H9 (cell line): Measurements from ENCODE around the gene FOXR1. TPM values are rescaled to one million over a fixed set of nuclear protein-coding genes. Genes with fewer than 3 reads are reported as not detected.

ENCODE experiments used
- DNase-seq: peaks from one replicate; pipeline ENCODE4 v3.0.0-alpha.2; 2017
- H2AFZ ChIP-seq: one replicate; pipeline ENCODE4 v1.6.1; 2013; ENCODE audit warnings: mild to moderate bottlenecking, low read length, control low read depth, moderate library complexity
- H2AK5ac ChIP-seq: 2 replicates; pipeline ENCODE4 v1.6.1; 2013; ENCODE audit warnings: low read length, control low read depth, mixed read lengths; ENCODE audit not compliant: insufficient read length
- H2BK120ac ChIP-seq: one replicate; pipeline ENCODE4 v1.6.1; 2013; ENCODE audit warnings: low read depth, mild to moderate bottlenecking, low read length, control low read depth, inconsistent platforms; ENCODE audit not compliant: poor library complexity, severe bottlenecking
- H2BK12ac ChIP-seq: 2 replicates; pipeline ENCODE4 v1.6.1; 2013; ENCODE audit warnings: low read length, control low read depth, mixed read lengths, low read depth; ENCODE audit not compliant: insufficient read length
- H2BK15ac ChIP-seq: 2 replicates; pipeline ENCODE4 v1.6.1; 2013; ENCODE audit warnings: low read depth, low read length, control low read depth
- H2BK20ac ChIP-seq: one replicate; pipeline ENCODE4 v1.6.1; 2013; ENCODE audit warnings: low read depth, mild to moderate bottlenecking, low read length, control low read depth, inconsistent platforms; ENCODE audit not compliant: poor library complexity, severe bottlenecking
- H2BK5ac ChIP-seq: 2 replicates; pipeline ENCODE4 v1.6.1; 2013; ENCODE audit warnings: low read length, control low read depth, mixed read lengths; ENCODE audit not compliant: insufficient read length
- H3K14ac ChIP-seq: 2 replicates; pipeline ENCODE4 v1.6.1; 2013; ENCODE audit warnings: low read length, control low read depth; ENCODE audit not compliant: insufficient read depth
- H3K18ac ChIP-seq: 2 replicates; pipeline ENCODE4 v1.6.1; 2013; ENCODE audit warnings: low read depth, mild to moderate bottlenecking, mixed read lengths, low read length, control low read depth; ENCODE audit not compliant: insufficient read length
- H3K23ac ChIP-seq: 2 replicates; pipeline ENCODE4 v1.6.1; 2013; ENCODE audit warnings: low read length, control low read depth, mixed read lengths, low read depth; ENCODE audit not compliant: insufficient read length
- H3K23me2 ChIP-seq: 2 replicates; pipeline ENCODE4 v1.6.1; 2013; ENCODE audit warnings: low read depth, mild to moderate bottlenecking, mixed read lengths, low read length, control low read depth; ENCODE audit not compliant: insufficient read length, poor library complexity, severe bottlenecking
- H3K27ac ChIP-seq: 2 replicates; pipeline ENCODE4 v1.5.1; 2013; ENCODE audit warnings: low read length, control low read depth, mixed read lengths, low read depth; ENCODE audit not compliant: insufficient read length
- H3K27me3 ChIP-seq: 2 replicates; pipeline ENCODE4 v1.6.1; 2013; ENCODE audit warnings: low read length, control low read depth, inconsistent platforms; ENCODE audit not compliant: insufficient read depth
- H3K4ac ChIP-seq: 2 replicates; pipeline ENCODE4 v1.6.1; 2013; ENCODE audit warnings: low read depth, mild to moderate bottlenecking, control low read depth, inconsistent platforms, low read length, moderate library complexity
- H3K4me1 ChIP-seq: 2 replicates; pipeline ENCODE4 v1.6.1; 2013; ENCODE audit warnings: low read length, control low read depth, inconsistent platforms; ENCODE audit not compliant: insufficient read depth
- H3K4me2 ChIP-seq: 2 replicates; pipeline ENCODE4 v1.6.1; 2013; ENCODE audit warnings: low read length, control low read depth, mixed read lengths; ENCODE audit not compliant: insufficient read length, insufficient read depth
- H3K56ac ChIP-seq: 2 replicates; pipeline ENCODE4 v1.6.1; 2013; ENCODE audit warnings: low read depth, mild to moderate bottlenecking, mixed read lengths, low read length, control low read depth; ENCODE audit not compliant: insufficient read length
- H3K79me1 ChIP-seq: 2 replicates; pipeline ENCODE4 v1.6.1; 2013; ENCODE audit warnings: low read depth, mild to moderate bottlenecking, moderate library complexity, low read length, control low read depth, inconsistent platforms; ENCODE audit not compliant: insufficient read depth, poor library complexity, severe bottlenecking
- H3K79me2 ChIP-seq: 2 replicates; pipeline ENCODE4 v1.6.1; 2013; ENCODE audit warnings: low read length, control low read depth, inconsistent platforms; ENCODE audit not compliant: insufficient read depth
- H3K9ac ChIP-seq: 2 replicates; pipeline ENCODE4 v1.6.1; 2013; ENCODE audit warnings: low read length, control low read depth, mixed read lengths; ENCODE audit not compliant: insufficient read length; ENCODE audit errors: extremely low read depth
- H3K9me3 ChIP-seq: one replicate; pipeline ENCODE4 v1.6.1; 2013; ENCODE audit warnings: low read depth, low read length, inconsistent platforms; ENCODE audit not compliant: control insufficient read depth
- H3T11ph ChIP-seq: one replicate; pipeline ENCODE4 v1.6.1; 2013; ENCODE audit warnings: mild to moderate bottlenecking, low read length, control low read depth, inconsistent platforms
- H4K20me1 ChIP-seq: one replicate; pipeline ENCODE4 v1.6.1; 2013; ENCODE audit not compliant: control insufficient read depth, insufficient read length, insufficient read depth
- H4K5ac ChIP-seq: 2 replicates; pipeline ENCODE4 v1.6.1; 2013; ENCODE audit warnings: low read depth, mild to moderate bottlenecking, mixed read lengths, low read length, control low read depth; ENCODE audit not compliant: insufficient read length
- H4K8ac ChIP-seq: replicated peaks from 2 replicates; pipeline ENCODE4 v1.6.1; 2013; ENCODE audit warnings: low read length, control low read depth, mixed read lengths, low read depth; ENCODE audit not compliant: insufficient read length
- H4K91ac ChIP-seq: 2 replicates; pipeline ENCODE4 v1.6.1; 2013; ENCODE audit warnings: low read depth, mild to moderate bottlenecking, moderate library complexity, mixed read lengths, low read length, control low read depth; ENCODE audit not compliant: insufficient read length
- H3K27ac Mint-ChIP-seq, 3 experiments: 2 replicates in 2 of 3; 3 replicates in 1 of 3; pipeline ENCODE4 v1.8.0; 2020 to 2021; ENCODE audit warnings: mixed read lengths in 3 of 3, mild to moderate bottlenecking in 1 of 3, moderate library complexity in 1 of 3
- H3K27me3 Mint-ChIP-seq: 2 replicates; pipeline ENCODE4 v1.8.0; 2021; ENCODE audit warnings: low read depth, mild to moderate bottlenecking, moderate library complexity, mixed read lengths
- H3K36me3 Mint-ChIP-seq, 3 experiments: 2 replicates in 2 of 3; 3 replicates in 1 of 3; pipeline ENCODE4 v1.8.0; 2020 to 2021; ENCODE audit warnings: low read depth in 3 of 3, mixed read lengths in 3 of 3; ENCODE audit not compliant: insufficient read depth in 1 of 3
- H3K4me1 Mint-ChIP-seq, 2 experiments: 2 replicates each; pipeline ENCODE4 v1.8.0; 2020; ENCODE audit warnings: mixed read lengths in 2 of 2
- H3K4me3 Mint-ChIP-seq, 2 experiments: 2 replicates in 1 of 2; 3 replicates in 1 of 2; pipeline ENCODE4 v1.8.0; 2020 to 2021; ENCODE audit warnings: mild to moderate bottlenecking in 2 of 2, mixed read lengths in 2 of 2, moderate library complexity in 1 of 2
- H3K9me3 Mint-ChIP-seq, 2 experiments: 2 replicates in 1 of 2; 3 replicates in 1 of 2; pipeline ENCODE4 v1.8.0; 2020; ENCODE audit warnings: mild to moderate bottlenecking in 2 of 2, mixed read lengths in 2 of 2, moderate library complexity in 1 of 2
- WGBS: extraction: QIAGEN DNeasy Blood & Tissue Kit; methylation state at CpG from one replicate; pipeline ENCODE4 v1.1.7; 2013; ENCODE audit warnings: missing lambda C conversion rate, low lambda C conversion rate, mixed read lengths; ENCODE audit not compliant: insufficient read length; ENCODE audit errors: extremely low coverage; 5-methylcytosine and 5-hydroxymethylcytosine counted together
- total RNA-seq: library from RNA; stranded (reverse); gene quantifications from 2 replicates; pipeline ENCODE4 v1.2.1, GENCODE V29; 2021
- TF ChIP-seq, protein P1 (sequence below): fragments of 200-600 bp; sonication (generic); conservative IDR thresholded peaks from 3 replicates; pipeline ENCODE4 v1.8.0; 2021; ENCODE audit warnings: antibody characterized with exemption, mild to moderate bottlenecking

FOXR1 gene
- total RNA-seq, 1 experiment from 2014 or later: not detected

DNA sequence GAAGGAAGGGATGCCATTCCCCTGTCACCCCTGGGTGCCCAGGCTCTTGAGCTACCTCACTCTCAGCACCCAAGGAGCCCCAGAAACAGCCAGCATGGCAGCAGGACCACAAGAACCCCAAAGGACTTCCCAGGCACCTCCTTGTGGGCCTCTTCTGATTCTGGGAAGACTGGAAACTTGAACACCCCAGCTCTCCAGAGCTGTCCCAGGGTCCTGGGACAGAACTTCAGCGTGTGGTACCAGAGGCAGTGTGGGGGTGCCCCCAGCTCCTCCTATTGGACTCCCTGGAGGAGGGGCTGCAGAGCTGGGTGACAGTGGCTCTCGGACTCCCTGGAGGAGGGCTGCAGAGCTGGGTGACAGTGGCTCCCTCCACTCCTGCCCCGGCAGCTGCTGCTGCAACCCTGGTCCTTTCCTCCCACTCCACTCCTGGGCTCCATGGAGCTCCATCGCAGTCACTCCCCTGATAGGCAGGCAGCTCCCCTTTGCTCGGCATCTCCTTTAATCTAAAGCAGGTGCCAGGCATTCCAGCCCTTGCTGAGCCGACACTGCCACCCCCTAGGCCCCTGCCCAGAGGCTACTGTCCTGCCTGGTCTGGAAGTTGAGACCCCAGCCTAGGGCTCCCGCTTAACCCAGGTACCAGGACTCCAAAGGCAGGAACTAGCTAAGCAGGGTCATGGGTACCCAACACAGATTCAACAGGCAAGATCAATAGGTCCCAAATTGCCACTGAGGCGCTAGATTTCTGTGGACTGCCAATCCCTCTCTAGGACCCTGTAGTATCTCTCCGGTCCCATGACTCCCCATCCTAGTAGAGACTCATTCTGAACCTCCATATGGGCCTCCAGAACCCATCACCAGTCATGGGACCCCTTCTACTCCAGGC lies 48.6 kb upstream of the FOXR1 start:
- H3K56ac ChIP-seq: no peak overlapping the region

More for the DNA sequence above, 48.6 kb upstream of the FOXR1 start:
- Histone ChIP-seq H3K18ac (no peak overlapping the region), H3K79me1 (no peaks in the 10 kb centered on the region), H2BK120ac (no peak overlapping the region), H4K8ac (no peak overlapping the region), H3K4ac (no peak overlapping the region), H4K5ac (no peak overlapping the region), H3K27me3 (no peaks in the 10 kb centered on the region; the same call in 1 of the 2 replicates), H3K4me2 (peak overlapping the region; percentile 88), H3T11ph (no peak overlapping the region), H4K20me1 (no peaks in the 10 kb centered on the region), H2BK15ac (no peak overlapping the region), H2BK5ac (no peak overlapping the region), H2AFZ (no peak overlapping the region), H3K79me2 (peaks cover 22% of the 10 kb centered on the region; the same call in 1 of the 2 replicates), H3K14ac (no peak overlapping the region), H4K91ac (no peak overlapping the region), H3K9ac (no peak overlapping the region), H3K4me1 (peaks cover 32% of the 10 kb centered on the region), H3K23me2 (peaks cover 35% of the 10 kb centered on the region), H2AK5ac (no peak overlapping the region), H2BK20ac (no peak overlapping the region), H2BK12ac (no peak overlapping the region), H3K27ac (no peak overlapping the region), H3K9me3 (no peaks in the 10 kb centered on the region), H3K23ac (no peak overlapping the region)
- TF ChIP-seq, protein P1, sequence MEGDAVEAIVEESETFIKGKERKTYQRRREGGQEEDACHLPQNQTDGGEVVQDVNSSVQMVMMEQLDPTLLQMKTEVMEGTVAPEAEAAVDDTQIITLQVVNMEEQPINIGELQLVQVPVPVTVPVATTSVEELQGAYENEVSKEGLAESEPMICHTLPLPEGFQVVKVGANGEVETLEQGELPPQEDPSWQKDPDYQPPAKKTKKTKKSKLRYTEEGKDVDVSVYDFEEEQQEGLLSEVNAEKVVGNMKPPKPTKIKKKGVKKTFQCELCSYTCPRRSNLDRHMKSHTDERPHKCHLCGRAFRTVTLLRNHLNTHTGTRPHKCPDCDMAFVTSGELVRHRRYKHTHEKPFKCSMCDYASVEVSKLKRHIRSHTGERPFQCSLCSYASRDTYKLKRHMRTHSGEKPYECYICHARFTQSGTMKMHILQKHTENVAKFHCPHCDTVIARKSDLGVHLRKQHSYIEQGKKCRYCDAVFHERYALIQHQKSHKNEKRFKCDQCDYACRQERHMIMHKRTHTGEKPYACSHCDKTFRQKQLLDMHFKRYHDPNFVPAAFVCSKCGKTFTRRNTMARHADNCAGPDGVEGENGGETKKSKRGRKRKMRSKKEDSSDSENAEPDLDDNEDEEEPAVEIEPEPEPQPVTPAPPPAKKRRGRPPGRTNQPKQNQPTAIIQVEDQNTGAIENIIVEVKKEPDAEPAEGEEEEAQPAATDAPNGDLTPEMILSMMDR: no peak
- peak overlapping the region; percentile 84 to 94 for H3K4me3 Mint-ChIP-seq
- H3K36me3 Mint-ChIP-seq: peaks cover 0 to 5% (median 2%) of the 10 kb centered on the region in 3 experiments; a peak in 2 of 7 replicates
- peaks cover 14% of the 10 kb centered on the region for H3K27me3 Mint-ChIP-seq
- H3K27ac Mint-ChIP-seq: peak overlapping the region in 1 of 3 experiments; percentile 31; a peak in 1 of 7 replicates
- DNase-seq: peak; percentile 25
- H3K4me1 Mint-ChIP-seq: peaks cover 68 to 79% of the 10 kb centered on the region in 2 experiments
- H3K9me3 Mint-ChIP-seq: no peaks in the 10 kb centered on the region; a peak in 1 of 5 replicates
- no CpG with 5 or more reads among the region's 9 CpGs for whole genome bisulfite sequencing
